Measurements from ENCODE around the gene MCRIP2. TPM values are rescaled to one million over a fixed set of nuclear protein-coding genes. Genes with fewer than 3 reads are reported as not detected.

MCRIP2 gene
- polyA plus RNA-seq, 5 donors, result 6.0 to 16.9 (median 10.4) TPM

GRCh38 chr16:615122-615521, 26.5 kb upstream of the MCRIP2 start:
- no peak for DNase-seq

GRCh38 chr16:616733-617586, 24.7 kb upstream of the MCRIP2 start:
- DNase-seq, result no peak

- no peak for DNase-seq
Measured at GRCh38 chr16:617855-618254, 23.8 kb upstream of the MCRIP2 start.

GRCh38 chr16:619476-620100, 22.0 kb upstream of the MCRIP2 start:
- no peak for DNase-seq

GRCh38 chr16:620700-621525, 20.7 kb upstream of the MCRIP2 start:
- no peak for DNase-seq

GRCh38 chr16:621526-622105, 20.0 kb upstream of the MCRIP2 start:
- no peak for DNase-seq

- no peak for DNase-seq
Measured at GRCh38 chr16:622920-623280, 18.7 kb upstream of the MCRIP2 start.

- DNase-seq, result no peak
Measured at GRCh38 chr16:624526-625070, 17.0 kb upstream of the MCRIP2 start.

GRCh38 chr16:625117-625976, 16.3 kb upstream of the MCRIP2 start:
- no peak for DNase-seq

GRCh38 chr16:625977-626765, 15.5 kb upstream of the MCRIP2 start:
- no peak for DNase-seq

- no peak for DNase-seq
Measured at GRCh38 chr16:626787-627453, 14.7 kb upstream of the MCRIP2 start.

GRCh38 chr16:627454-628239, 14.0 kb upstream of the MCRIP2 start:
- DNase-seq, result no peak

- no peak for DNase-seq
Measured at GRCh38 chr16:628321-629061, 13.1 kb upstream of the MCRIP2 start.

- no peak for DNase-seq
Measured at GRCh38 chr16:629185-629832, 12.3 kb upstream of the MCRIP2 start.

- no peak for DNase-seq
Measured at GRCh38 chr16:629833-630248, 11.8 kb upstream of the MCRIP2 start.

- no peak for DNase-seq
Measured at GRCh38 chr16:630249-630814, 11.3 kb upstream of the MCRIP2 start.

Data from right lung (tissue), 5 donors.